ENCODE measurements around the gene PTPRG.

DNA sequence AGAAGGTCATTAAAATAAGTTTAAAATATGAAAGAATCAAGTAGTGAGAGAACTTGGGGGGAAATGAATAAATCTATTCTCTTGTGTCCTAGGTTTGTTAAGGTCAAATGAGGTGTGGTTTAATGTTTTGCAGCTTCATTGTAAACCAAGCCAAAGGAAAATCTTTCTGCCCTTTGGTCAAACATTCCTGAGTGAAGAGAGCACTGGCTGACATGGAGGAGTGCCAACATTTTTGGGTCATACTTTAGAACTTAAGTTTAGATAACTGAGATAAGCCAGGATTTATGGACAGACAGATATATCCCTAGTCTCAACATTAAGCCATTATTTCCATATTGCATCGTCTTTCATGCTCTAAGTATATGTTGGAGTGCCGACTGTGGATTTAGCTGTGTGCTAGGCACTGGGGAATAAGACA is 66.4 kb downstream of the PTPRG start:
- no peak for TF ChIP-seq CTCF (IDR thresholded peaks at IDR 0.05 in 4 of 5, conservative IDR thresholded peaks at IDR 0.05 in 1 of 5)
- no peak for TF ChIP-seq POLR2A (IDR thresholded peaks at IDR 0.05)
